ENCODE results near the gene FEZF1. TPM values are rescaled to one million over a fixed set of nuclear protein-coding genes. Genes with fewer than 3 reads are reported as not detected.

FEZF1 gene
- total and polyA plus RNA-seq, 10 of the 15 experiments (the other 5 are each of a cell fraction or from before 2014, with no cell fraction given), result not detected

DNA sequence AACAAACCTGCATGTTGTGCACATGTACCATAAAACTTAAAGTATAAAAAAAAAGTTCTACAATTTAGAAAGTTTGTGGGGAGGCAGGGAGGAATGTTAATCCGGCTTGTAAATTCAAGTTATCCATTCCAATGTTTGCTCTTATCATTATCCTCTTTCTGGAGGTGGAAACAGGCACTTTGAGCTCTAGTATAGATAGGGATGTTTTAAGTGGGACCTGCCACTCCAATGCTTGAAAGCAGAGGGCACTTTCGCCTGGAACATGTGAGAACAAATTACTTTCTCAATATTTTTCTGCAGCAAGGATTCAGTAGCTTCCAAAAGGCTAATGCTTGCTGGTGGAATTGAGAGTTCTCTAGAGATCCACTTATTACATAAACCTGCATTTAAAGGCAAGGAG lies 45.6 kb downstream of the FEZF1 start (continued):
- TF ChIP-seq, protein P1, sequence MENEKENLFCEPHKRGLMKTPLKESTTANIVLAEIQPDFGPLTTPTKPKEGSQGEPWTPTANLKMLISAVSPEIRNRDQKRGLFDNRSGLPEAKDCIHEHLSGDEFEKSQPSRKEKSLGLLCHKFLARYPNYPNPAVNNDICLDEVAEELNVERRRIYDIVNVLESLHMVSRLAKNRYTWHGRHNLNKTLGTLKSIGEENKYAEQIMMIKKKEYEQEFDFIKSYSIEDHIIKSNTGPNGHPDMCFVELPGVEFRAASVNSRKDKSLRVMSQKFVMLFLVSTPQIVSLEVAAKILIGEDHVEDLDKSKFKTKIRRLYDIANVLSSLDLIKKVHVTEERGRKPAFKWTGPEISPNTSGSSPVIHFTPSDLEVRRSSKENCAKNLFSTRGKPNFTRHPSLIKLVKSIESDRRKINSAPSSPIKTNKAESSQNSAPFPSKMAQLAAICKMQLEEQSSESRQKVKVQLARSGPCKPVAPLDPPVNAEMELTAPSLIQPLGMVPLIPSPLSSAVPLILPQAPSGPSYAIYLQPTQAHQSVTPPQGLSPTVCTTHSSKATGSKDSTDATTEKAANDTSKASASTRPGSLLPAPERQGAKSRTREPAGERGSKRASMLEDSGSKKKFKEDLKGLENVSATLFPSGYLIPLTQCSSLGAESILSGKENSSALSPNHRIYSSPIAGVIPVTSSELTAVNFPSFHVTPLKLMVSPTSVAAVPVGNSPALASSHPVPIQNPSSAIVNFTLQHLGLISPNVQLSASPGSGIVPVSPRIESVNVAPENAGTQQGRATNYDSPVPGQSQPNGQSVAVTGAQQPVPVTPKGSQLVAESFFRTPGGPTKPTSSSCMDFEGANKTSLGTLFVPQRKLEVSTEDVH (IDR thresholded peaks at IDR 0.05; ENCODE audit: low read depth, partially characterized antibody), result no peak
- TF ChIP-seq ZNF24 (IDR thresholded peaks at IDR 0.05), result no peak
- no peak for TF ChIP-seq MAX (IDR thresholded peaks at IDR 0.05; ENCODE audit: low read depth, low read length)
- TF ChIP-seq PAX8 (IDR thresholded peaks at IDR 0.05), result no peak

GRCh38 chr7:122257056-122257455 lies 47.5 kb downstream of the FEZF1 start:
- ChIA-PET CTCF (no interaction called here), RAD21 (ENCODE audit: unreplicated experiment) (no interaction called here), SMC1A (ENCODE audit: uncharacterized antibody, unreplicated experiment) (interaction anchor here (0.8 kb wide), 1 partner anchor 271 kb away, joined by 3 read pairs; no protein-coding TSS in a partner anchor), POLR2A (no interaction called here)
- intact Hi-C loops (cut with micrococcal nuclease; ENCODE audit: unreplicated experiment), result no loop called here
- H4K20me1 ChIP-seq (ENCODE audit: control insufficient read depth, insufficient read depth), result no peaks in the 10 kb centered on the region
- no peak for DNase-seq (ENCODE audit: low read depth, low spot score)
- no peak overlapping the region for H3K4me2 ChIP-seq (ENCODE audit: control insufficient read depth, insufficient read depth)
- no peaks in the 10 kb centered on the region for H3K79me2 ChIP-seq (ENCODE audit: control insufficient read depth, insufficient read depth, low read length)
- TF ChIP-seq POLR2AphosphoS2 (IDR thresholded peaks at IDR 0.05; ENCODE audit: low read depth, low read length) (no peak), ATF7 (IDR thresholded peaks at IDR 0.05; ENCODE audit: low read depth) (no peak), PKNOX1 (IDR thresholded peaks at IDR 0.05) (no peak), MAX (IDR thresholded peaks at IDR 0.05; ENCODE audit: low read depth, low read length) (no peak), TBL1XR1 (IDR thresholded peaks at IDR 0.05; ENCODE audit: low read depth, low read length) (no peak), PML (IDR thresholded peaks at IDR 0.05; ENCODE audit: low read length) (no peak), SMARCA5 (IDR thresholded peaks at IDR 0.05) (no peak), CBX5 (IDR thresholded peaks at IDR 0.05; ENCODE audit: low read depth) (no peak)
- no peak for FAIRE-seq
- WGBS (ENCODE audit: insufficient coverage, insufficient replicate concordance, low lambda C conversion rate, missing lambda C conversion rate), result 0% methylated on average over 1 of the region's 1 CpG
- in situ Hi-C loops (cut with MboI), result no loop called here
- no TSS peak for BruUV-seq (replicated peaks)
- no peaks in the 10 kb centered on the region for H3K27me3 ChIP-seq (replicated peaks in 1 of 2; ENCODE audit: control insufficient read depth in 2 of 2, insufficient read depth in 2 of 2, low read length in 1 of 2)
- no peak overlapping the region for H3K27ac ChIP-seq (ENCODE audit: control insufficient read depth, insufficient read depth)
- ATAC-seq, result no peak
- H2AFZ ChIP-seq (ENCODE audit: control insufficient read depth, low read depth, low read length), result no peak overlapping the region
- no peaks in the 10 kb centered on the region for H3K9me3 ChIP-seq (replicated peaks; ENCODE audit: control insufficient read depth, insufficient read depth, low read length)
- H3K4me1 ChIP-seq (ENCODE audit: control insufficient read depth, insufficient read depth, low read length), result no peaks in the 10 kb centered on the region
- no peak overlapping the region for H3K4me3 ChIP-seq
- no peaks in the 10 kb centered on the region for H3K36me3 ChIP-seq (ENCODE audit: control insufficient read depth in 2 of 2, insufficient read depth in 2 of 2, low read length in 1 of 2)
- no peak overlapping the region for H3K9ac ChIP-seq (ENCODE audit: control insufficient read depth, insufficient read depth, low read length)

Data from GM12878 (cell line).